ENCODE measurements around the gene TMEM30B. TPM values are rescaled to one million over a fixed set of nuclear protein-coding genes. Genes with fewer than 3 reads are reported as not detected.

Gene TMEM30B
- total and polyA plus RNA-seq, 9 of the 15 experiments (the other 6 are each of a cell fraction or from before 2014, with no cell fraction given), result 0.04 TPM; not detected in 8

DNA sequence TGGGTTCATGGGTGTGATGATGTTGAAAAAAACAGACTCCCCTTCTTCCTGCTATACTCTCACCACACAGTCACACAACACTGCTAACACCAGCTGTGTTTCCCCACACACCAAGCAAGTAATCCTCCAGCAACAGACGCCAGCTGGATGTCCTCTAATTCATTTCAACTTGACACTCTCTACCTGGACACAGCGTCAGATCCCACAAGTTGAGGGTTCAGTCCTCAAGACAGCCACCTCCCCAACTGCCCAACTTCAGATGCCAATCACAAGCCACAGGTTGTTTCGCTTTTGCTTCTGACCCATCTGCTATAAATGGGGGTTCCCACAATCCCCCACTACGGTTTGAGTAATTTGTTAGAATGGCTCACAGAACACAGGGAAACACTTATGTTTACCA is 49.3 kb downstream of the TMEM30B start (continued):
- TF ChIP-seq, protein P1, sequence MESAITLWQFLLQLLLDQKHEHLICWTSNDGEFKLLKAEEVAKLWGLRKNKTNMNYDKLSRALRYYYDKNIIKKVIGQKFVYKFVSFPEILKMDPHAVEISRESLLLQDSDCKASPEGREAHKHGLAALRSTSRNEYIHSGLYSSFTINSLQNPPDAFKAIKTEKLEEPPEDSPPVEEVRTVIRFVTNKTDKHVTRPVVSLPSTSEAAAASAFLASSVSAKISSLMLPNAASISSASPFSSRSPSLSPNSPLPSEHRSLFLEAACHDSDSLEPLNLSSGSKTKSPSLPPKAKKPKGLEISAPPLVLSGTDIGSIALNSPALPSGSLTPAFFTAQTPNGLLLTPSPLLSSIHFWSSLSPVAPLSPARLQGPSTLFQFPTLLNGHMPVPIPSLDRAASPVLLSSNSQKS (CRISPR knock-in tag; IDR thresholded peaks at IDR 0.05), result no peak
- TF ChIP-seq TEAD2 (tag; IDR thresholded peaks at IDR 0.05), result no peak
- TF ChIP-seq CEBPG (CRISPR knock-in tag; IDR thresholded peaks at IDR 0.05), result no peak
- TF ChIP-seq CEBPG (tag; conservative IDR thresholded peaks at IDR 0.05 in 1 of 2, IDR thresholded peaks at IDR 0.05 in 1 of 2), result no peak
- TF ChIP-seq, protein P2, sequence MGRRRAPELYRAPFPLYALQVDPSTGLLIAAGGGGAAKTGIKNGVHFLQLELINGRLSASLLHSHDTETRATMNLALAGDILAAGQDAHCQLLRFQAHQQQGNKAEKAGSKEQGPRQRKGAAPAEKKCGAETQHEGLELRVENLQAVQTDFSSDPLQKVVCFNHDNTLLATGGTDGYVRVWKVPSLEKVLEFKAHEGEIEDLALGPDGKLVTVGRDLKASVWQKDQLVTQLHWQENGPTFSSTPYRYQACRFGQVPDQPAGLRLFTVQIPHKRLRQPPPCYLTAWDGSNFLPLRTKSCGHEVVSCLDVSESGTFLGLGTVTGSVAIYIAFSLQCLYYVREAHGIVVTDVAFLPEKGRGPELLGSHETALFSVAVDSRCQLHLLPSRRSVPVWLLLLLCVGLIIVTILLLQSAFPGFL (CRISPR knock-in tag; IDR thresholded peaks at IDR 0.05), result no peak

DNA sequence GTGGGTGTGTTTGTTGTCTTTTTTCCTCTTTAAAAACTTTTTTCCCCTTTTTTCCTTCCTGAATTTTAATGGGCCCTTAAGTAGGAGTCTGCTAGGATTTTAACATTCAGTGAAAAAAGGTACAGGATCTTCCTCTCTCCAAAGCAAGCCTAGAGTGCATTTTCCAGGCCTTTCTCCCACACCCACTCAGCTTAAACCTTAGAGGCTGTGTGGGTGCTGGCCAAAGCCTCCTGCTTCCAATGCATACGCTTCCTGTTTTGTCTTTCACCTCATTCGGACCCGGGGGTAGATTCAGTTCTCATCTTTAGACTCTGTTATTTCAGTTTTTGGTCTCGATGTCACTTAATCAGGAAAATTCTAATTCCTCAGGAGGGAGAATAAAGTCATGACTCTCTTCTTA is 51.2 kb downstream of the TMEM30B start:
- POLR2A ChIA-PET, result interaction anchor here (1.2 kb wide), 1 partner anchor 12 kb away, joined by 4 read pairs; no protein-coding TSS in a partner anchor
- FAIRE-seq, result no peak
- H3K9me3 ChIP-seq (replicated peaks; ENCODE audit: control insufficient read depth, insufficient read depth, low read depth, low read length), result no peaks in the 10 kb centered on the region
- CTCF ChIA-PET (ENCODE audit: low intra/inter-chr PET ratio), result no interaction called here
- H3K4me1 ChIP-seq (replicated peaks in 1 of 2; ENCODE audit: control insufficient read depth in 2 of 2, insufficient read depth in 2 of 2, low read length in 2 of 2), result no peaks in the 10 kb centered on the region
- WGBS (ENCODE audit: insufficient coverage, low coverage, missing lambda C conversion rate), result 0% methylated on average over 3 of the region's 4 CpGs
- no peak for DNase-seq (ENCODE audit: extremely low read depth in 1 of 4, low spot score in 3 of 4)
- ATAC-seq, result no peak
- no peak overlapping the region for H3K27ac ChIP-seq (ENCODE audit: extremely low read depth, low read depth, low read length)
- no peaks in the 10 kb centered on the region for H4K20me1 ChIP-seq (replicated peaks; ENCODE audit: control insufficient read depth, insufficient read depth, low read length)
- in situ Hi-C loops (cut with MboI) (no loop called here), intact Hi-C loops (cut with micrococcal nuclease) (no loop called here)
- no peak overlapping the region for H2AFZ ChIP-seq (ENCODE audit: low read depth, low read length)
- no peak overlapping the region for H3K4me3 ChIP-seq
- TF ChIP-seq ZNF134 (CRISPR knock-in tag; conservative IDR thresholded peaks at IDR 0.05), result no peak
- no peak for TF ChIP-seq ZNF274 (IDR thresholded peaks at IDR 0.05; ENCODE audit: borderline replicate concordance, low read depth, low read length)
- no peak for TF ChIP-seq ELF4 (CRISPR knock-in tag; IDR thresholded peaks at IDR 0.05)
- no peak for TF ChIP-seq ZNF76 (CRISPR knock-in tag; IDR thresholded peaks at IDR 0.05; ENCODE audit: borderline replicate concordance)
- no peaks in the 10 kb centered on the region for H3K79me2 ChIP-seq (ENCODE audit: control insufficient read depth, insufficient read depth, low read length)
- H3K36me3 ChIP-seq (ENCODE audit: control insufficient read depth, insufficient read depth, low read length), result no peaks in the 10 kb centered on the region
- peaks cover 0 to 11% of the 10 kb centered on the region in 2 experiments; a peak in 2 of 5 replicates for H3K27me3 ChIP-seq (ENCODE audit: control insufficient read depth in 2 of 2, insufficient read depth in 2 of 2, low read length in 2 of 2)
- no peaks in the 10 kb centered on the region for H3K9me1 ChIP-seq (ENCODE audit: control insufficient read depth, insufficient read depth, low read length)
- no TSS peak for BruUV-seq (replicated peaks)
- H3K4me2 ChIP-seq (ENCODE audit: insufficient read depth, low read length), result no peak overlapping the region
- no peak overlapping the region for H3K9ac ChIP-seq (ENCODE audit: insufficient read depth in 1 of 2, low read depth in 2 of 2, low read length in 2 of 2)

Measured in K562 (cell line).